HG03108 (cell line): ENCODE results near the gene NUFIP2.
"Not testable (repeated sequence)": the region's sequence is repeated elsewhere in the genome, so short reads cannot be mapped to it uniquely, and the experiment has no call there.

ENCODE experiments used
- ATAC-seq: cut with Tn5 transposase; IDR thresholded peaks from one replicate; pipeline ENCODE4 v1.9.1; 2021; ENCODE audit warnings: moderate library complexity; ENCODE audit not compliant: unreplicated experiment

The NUFIP2 gene

DNA sequence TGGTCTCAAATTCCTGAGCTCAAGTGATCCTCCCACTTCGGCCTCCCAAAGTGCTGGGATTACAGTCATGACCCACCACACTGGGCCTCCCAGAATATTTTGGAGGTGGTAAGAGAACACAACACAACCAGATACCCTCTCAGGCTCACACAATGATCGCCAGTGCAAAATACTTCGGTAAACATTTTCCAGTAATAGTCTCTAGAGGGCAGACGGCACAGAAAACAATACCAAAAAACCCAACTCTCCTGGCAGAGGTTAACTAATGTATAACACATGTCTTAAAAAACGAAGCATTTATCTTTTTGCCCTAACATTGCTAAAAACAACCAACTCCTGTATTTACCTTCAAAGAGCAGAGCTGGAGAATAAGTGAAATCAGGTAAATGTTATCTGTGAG, 10.5 kb downstream of the NUFIP2 start:
- ATAC-seq: no peak

DNA sequence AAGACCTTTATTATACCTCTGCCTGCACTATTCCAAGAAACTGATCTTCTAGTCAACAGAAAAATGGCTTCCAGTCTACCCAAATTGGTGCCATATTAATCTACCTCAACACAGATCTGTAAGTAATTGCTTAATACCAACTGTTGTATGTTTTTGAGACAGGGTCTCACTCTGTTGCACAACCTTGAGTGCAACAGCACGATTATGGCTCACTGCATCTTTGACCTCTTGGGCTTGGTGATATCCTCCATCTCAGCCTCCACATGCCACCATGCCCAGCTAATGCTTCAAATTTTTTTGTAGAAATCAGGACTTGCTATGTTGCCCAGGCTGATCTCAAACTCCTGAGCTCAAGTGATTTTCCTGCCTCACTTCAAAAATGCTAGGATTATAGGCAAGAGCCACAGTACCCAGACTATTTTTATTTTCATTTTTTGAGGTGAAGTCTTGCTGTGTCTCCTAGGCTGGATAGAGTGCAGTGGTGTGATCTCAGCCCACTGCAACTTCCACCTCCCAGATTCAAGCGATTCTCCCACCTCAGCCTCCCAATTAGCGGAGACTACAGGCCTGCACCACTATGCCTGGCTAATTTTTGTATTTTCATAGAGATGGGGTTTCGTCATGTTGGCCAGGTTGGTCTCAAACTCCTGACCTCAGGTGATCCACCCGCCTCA, 14.4 kb downstream of the NUFIP2 start:
- ATAC-seq: no peak

DNA sequence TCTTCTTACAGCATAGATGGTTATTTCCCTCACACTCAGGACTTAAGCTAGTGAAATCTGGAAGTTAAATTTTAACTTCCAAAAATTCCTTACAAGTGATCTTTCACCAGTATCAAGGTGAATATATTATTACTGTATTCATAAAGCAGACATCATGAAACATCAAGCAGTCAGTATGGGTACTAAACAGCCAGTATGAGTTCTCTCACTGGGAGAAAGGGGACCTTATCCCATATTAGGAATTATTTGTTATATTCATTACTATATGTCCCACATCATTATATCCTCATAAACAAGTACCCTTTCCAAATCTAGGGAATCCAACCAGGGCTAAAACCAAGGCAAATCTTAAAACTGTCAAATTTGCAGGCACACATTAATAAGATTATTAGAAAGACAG, 15.3 kb downstream of the NUFIP2 start:
- ATAC-seq: no peak

DNA sequence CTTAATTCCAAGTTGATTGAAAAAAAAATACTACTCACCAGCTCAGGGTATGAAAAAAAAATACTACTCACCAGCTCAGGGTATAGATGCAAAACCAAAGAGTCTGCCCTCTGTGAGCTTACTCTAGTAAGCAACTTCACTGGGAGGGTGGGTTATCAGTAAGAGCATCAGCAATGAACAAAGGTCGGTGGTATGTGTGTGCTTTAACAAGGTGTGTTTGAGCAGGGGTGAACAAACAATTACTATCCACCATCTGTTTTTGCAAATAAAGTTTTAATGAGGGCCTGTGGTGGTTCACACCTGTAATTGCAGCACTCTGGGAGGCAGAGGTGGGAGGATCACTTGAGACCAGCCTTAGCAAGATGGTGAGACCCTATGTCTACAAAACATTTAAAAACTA, 20.0 kb downstream of the NUFIP2 start:
- no peak for ATAC-seq

DNA sequence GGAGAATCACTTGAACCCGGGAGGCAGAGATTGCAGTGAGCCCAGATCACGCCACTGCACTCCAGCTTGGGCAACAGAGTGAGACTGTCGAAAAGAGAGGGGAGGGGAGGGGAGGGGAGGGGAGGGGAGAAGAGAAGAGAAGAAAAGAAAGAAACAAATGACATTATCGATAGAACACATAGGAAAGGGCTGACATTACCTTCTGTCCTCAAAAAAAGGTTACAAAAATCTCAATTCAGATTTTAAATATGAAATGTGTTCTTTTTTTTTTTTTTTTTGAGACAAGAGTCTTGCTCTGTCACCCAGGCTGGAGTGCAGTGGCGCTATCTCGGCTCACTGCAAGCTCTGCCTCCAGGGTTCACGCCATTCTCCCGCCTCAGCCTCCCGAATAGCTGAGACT, 22.0 kb downstream of the NUFIP2 start:
- not testable (repeated sequence) for ATAC-seq

DNA sequence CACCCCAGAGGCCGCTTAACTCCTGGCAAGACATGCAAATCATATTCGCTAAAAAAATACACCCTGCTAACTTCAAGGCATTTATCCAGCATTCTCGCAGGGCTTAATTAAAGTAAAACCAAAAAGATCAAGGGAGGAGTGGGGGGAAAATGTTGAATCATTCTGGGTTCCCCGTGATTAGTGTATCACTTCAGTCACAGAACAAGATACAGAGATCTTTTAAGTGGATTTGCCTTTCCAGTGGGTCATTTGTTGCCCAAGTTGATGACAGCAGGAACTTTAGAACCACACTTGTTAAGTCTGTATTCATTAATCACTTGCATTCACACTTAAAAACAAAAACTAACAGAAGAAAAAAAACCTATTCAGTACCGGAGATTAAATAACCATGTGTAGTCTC, 30.0 kb downstream of the NUFIP2 start:
- ATAC-seq: no peak

DNA sequence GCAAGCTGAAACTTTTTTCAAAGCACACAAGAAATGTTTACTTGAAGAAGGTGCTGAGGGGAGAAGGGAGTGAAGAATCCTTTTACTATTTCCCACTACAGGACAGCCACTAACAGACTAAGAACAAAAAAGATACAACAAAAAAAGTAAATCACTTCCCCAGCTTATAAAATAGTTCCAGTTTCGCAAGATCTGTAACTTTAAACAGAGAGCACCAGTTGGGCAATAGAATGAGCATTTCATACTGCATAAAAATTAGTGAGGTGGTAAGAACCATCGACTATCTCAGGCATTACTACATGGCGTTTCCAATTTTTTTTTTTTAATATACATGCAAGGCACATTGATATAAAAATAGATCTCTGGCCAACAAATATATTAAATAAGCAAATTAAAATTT, 36.2 kb downstream of the NUFIP2 start:
- no peak for ATAC-seq

DNA sequence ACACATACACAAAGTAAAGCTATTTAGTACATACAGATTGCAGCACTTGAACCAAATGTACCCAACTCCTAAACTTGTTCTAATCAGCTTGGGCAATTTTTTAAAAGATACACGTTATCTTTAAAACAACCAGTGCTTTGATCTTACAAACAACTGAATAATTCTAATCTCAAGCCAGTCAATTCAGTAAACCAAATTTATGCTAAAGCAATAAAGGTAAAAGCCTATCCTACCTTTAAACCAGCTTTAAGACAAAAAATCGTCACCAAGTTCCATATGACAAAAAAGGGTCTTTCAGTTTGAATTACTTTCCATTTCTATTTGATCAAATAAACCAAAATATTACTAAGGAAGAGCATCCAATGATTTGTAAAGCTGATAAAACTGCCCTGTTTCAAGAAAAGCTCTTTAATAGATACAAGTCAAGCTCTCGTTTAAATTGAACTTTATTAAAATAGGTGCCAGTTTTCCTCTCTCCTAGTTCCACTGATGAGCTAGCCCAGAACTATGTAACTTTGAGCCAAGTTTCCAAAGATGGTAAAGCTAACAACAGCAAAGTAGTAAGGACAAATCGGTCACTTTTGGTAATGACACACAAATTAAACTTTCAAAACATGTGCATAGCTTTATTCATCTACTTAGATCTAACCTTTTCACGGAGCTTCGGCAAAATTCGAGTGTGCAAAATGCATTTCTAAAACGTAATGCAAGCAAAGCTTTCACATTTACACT, 37.0 kb downstream of the NUFIP2 start:
- no peak for ATAC-seq

DNA sequence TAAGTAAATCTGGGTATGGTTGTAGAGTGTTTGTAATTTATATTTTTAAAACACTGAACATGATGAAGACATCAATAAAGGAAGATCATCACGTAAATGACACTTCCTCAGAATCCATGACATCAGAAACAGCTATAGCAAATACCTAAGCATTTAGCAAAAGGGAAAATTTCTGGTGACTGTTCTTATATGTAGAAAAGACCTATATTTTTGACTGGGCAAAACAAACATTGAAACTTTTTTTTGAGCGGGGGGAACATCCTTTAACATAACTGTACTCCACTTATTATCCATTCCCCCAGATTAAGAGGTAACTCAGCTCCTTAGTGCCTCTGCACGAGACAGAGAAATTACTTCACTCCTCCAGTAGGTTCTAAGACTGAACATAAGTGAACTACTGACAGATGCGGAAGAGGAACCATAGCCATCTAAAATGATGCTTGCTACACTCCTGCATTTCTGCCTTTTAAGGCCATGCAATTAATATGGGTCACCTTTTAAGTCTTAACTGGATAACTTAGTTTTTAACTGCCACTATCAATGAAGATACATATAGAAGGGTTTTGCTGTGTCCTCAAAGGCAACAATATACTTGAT, 37.9 kb downstream of the NUFIP2 start:
- no peak for ATAC-seq

DNA sequence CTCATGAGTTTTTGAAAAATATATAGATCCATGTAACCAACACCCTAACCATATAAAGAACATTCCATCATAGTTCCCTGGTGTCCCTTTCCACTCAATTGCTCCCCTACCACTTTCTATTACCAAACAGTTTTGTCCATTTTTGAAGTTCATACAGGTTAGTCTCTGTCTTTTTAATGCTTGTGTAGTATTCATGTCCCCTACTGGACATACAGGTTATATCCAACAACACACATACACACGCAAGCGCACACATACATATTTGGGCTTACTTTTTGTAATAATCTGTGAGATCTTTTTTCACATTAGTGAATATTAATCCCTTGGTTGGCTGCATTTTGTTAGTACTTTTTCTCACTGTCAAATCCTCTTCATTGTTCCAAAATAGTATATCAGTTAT, 40.9 kb downstream of the NUFIP2 start:
- ATAC-seq: no peak

DNA sequence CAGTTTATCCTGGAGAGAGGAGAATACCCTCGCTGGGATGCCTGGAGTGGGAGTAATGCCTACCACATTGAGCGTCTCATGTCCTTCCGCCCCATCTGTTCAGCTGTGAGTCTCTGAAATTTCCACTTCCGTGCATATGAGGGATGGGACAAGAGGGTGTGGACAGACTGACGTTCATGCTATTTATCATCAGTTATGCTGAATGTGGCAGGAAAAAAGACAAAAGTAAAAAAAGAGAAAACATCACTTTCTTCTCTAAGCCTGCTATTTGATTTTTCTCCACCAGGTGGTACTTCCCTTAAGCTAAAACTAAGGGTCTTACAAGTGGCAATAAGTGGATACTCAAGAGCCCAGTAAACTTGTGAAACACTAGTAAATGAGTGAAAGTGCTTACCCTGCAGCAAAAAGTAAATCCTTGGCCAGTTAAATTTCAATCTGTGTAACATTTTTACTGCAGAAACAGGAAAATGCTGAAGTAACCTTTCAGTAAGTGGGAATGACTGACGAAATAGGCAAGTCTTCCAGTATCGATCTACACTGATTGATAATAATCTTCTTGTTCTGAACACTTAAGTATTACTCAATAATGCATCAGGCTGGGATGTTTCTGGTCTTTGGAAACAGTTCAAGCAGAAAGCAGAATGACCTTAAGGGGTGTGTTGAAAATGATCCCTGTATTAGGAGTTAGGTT, 41.7 kb downstream of the NUFIP2 start:
- ATAC-seq: no peak

DNA sequence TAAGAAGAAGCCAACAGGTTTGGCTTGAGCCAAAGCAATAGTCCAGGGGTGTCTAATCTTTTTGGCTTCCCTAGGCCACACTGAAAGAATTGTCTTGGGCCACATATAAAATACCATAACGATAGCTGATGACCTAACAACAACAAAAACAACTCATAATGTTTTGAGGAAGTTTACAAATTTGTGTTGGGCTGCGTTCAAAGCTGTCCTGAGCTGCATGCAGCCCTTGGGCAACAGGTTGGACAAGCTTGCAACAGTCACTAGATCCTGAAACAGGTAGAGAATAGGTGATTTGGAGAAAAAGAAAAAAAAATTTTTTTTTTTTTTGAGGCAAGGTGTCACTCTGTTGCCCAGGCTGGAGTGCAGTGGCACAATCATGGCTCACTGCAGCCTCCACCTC, 42.8 kb downstream of the NUFIP2 start:
- no peak for ATAC-seq

DNA sequence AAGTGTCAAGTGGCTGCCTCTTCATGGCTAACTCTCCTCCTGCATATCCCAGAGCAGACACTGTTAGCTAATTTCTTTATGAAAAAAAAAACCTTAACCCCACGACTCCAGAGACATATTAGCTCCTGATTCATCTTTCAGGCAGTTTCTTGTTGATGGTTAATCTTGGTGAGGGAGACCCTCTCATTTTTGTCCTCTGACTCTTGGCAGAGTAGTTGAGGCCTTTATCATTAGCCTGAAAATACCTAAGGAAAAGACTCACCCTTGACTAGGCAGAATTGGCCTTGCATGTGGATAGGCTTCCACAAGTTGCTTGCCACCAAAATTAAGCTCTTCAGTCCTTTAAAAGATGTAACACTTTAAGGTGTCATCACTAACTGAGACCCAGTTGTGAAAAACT, 43.3 kb downstream of the NUFIP2 start:
- no peak for ATAC-seq

DNA sequence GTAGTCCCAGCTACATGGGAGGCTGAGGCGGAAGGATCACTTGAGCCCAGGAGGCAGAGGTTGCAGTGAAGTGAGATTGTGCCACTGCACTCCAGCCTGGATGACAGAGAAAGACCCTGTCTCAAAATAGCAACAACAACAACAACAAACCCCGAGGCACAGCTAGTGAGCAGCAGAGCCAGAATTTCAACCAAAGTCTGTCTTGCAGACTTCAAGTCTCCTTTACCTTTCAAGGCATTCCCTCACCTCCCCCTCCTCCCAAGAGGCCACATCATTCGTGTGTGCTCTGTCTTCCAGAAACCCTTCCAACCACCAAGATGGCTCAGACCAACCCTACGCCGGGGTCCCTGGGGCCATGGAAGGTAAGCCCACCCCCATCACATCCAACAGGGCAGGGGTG, 45.1 kb downstream of the NUFIP2 start:
- ATAC-seq: no peak

DNA sequence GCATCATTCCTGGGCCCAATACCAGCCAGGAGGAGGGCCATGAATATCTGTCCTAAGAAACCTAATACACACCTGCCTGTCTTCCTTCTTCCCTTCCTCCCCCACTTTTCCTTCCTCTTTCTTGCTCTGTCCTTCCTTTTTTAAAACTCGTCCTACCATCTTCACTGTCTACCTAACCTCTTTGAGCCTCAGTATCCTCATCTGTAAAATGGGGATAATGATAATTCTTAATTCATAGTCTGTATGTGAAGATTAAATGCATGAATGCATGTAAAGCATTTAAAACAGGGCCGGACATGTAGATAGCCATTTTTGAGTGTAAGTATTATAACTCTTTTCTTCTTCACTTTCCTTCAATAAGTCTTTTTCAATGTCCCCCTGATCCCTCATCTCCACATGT, 46.7 kb downstream of the NUFIP2 start:
- ATAC-seq: no peak

DNA sequence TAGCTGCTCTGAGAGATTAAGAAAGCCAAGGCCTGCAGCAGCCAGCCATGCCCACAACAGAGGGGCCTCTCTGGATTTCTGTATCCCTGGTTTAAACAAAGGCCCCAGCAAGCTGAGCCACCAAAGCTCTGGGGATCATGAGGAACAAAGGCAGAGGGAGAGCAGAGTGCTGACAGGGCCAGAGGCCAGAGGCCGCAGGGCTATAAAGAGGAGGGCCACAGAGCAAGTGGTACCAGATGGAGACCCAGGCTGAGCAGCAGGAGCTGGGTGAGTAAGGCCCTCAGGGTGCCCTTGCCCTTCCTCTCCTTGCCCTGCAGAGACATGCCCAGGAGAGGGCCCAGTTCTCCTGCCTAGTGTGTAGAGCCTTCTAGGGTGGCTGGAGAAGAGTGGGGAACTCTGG, 47.3 kb downstream of the NUFIP2 start, which contains the start of gene CRYBA1:
CRYBA1 (plus strand) TSS at position 232 of the 400 bp plus-strand sequence; CDS start at position 237, 5 bp downstream.
- no peak for ATAC-seq

DNA sequence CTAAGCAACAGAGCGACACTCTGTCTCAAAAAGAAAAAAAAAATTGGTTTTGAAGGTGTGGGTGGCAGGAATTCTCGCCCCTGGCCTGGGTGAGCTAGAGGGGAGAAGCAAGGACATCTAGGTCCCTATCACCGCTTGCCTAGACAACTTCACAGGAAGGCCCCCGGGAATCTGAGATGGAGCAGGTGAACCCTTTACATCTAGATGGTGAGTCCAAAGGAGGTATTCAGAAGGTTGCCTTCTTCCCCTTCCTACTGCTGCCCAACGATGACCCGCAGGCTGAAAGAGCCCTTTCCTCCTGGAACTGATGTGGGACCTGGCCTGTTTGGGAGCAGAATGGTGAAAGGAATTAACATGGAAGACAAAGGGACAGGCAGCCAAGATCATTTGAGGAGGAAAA, 48.5 kb downstream of the NUFIP2 start:
- ATAC-seq: no peak

DNA sequence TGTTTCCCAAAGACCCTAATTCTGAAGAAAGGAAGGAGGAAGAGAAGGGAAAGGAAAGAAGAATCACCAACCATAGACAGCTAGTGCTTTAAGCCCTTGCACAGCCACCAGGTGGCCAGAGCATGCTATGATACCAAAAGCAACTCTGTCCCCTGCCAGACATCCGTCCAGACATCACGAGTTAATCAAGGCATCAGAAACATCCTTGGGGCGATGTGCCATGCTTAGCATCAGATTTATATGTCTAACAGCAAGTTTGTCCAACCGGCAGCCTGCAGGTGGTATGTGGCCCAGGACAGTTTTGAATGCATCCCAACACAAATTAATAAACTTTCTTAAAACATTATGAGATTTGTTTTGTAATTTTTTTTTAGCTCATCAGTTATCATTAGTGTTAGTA, 50.2 kb downstream of the NUFIP2 start:
- ATAC-seq: no peak

DNA sequence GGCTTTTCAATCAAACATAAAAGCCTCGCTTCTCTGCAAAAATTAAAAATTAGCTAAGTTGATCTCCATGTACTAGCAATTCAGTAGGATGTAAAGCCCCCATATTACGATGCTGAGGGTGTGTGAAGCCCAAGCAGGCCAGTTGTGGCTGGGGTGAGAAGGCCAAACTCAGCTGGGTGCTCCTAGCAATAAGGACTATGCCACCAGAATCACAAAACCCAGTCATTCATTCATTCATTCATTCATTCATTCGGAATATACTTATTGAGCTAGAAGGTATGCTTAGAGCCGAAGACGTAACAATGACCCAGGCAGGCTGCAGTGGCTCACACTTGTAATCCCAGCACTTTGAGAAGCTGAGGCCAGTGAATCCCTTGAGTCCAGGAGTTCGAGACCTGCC, 51.2 kb downstream of the NUFIP2 start:
- ATAC-seq: no peak

DNA sequence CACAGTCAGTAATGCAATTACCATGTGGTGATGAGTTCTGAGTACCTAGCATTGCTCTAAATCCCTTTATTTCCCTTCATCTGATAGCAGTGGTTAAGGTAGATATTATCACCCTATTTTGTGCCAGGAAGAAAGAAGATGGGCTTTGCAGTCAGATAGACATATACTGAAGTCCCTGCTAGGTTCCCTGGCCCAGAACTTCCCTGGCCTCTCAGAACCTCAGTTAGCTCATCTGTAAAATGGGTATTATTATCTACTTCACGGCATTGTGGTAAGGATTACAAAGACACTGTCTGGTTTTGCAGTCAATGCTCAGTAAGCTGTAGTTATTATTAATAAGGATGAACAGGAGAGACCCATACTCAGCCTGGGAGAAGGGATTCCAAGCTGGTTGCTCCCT, 51.9 kb downstream of the NUFIP2 start:
- ATAC-seq: no peak
